ENCODE measurements around the gene OSBP2. TPM values are rescaled to one million over a fixed set of nuclear protein-coding genes. Genes with fewer than 3 reads are reported as not detected.

OSBP2 gene
- total and polyA plus RNA-seq, 10 of the 15 experiments (the other 5 are each of a cell fraction or from before 2014, with no cell fraction given) = 0.11 to 7.7 (median 3.6) TPM

DNA sequence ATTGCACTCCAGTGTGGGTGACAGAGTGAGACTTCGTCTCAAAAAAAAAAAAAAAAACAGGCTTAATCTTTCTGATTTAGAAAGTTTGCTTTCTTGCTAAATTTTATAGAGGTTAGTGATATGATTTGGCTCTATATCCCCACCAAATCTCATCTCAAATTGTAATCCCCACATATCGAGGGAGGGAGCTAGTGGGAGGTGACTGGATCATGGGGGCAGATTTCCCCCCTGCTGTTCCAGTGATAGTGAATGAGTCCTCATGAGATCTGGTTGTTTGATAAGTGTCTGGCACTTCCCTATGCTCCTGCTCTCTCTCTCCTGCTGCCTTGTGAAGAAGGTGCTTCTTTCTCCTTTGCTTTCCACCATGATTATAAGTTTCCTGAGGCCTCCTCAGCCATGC, 90.9 kb downstream of the OSBP2 start (continued):
- TF ChIP-seq CEBPB (IDR thresholded peaks at IDR 0.05; ENCODE audit: borderline replicate concordance in 1 of 2, low read depth in 2 of 2, low read length in 2 of 2) (no peak), SUPT20H (IDR thresholded peaks at IDR 0.05; ENCODE audit: borderline replicate concordance, control insufficient read depth, low read depth, low read length) (no peak), GABPA (IDR thresholded peaks at IDR 0.05; ENCODE audit: low read depth) (no peak)

DNA sequence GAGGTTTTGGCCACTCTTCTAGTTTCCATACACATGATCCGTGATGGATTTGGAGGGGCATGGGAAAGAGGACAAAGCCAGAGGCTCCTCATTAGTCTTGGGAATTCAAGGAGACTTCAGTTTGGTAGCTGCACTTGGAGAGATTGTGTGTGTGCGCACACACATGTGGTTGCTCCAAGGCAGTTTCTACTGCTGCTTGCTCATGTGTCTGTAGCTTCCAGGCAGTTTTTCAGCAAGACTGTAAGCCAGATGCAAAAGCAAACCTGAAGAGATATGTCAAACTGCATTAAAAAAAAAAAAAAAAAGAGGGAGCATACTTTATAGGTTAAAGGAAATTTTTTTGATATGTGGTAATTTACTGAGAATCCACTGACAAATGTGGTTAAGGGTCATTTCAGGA, 95.7 kb downstream of the OSBP2 start:
- FAIRE-seq = no peak

More for the DNA sequence above, 95.7 kb downstream of the OSBP2 start:
- TF ChIP-seq GABPA (IDR thresholded peaks at IDR 0.05; ENCODE audit: low read depth) (no peak), CEBPB (IDR thresholded peaks at IDR 0.05; ENCODE audit: borderline replicate concordance in 1 of 2, low read depth in 2 of 2, low read length in 2 of 2) (no peak), ETV6 (conservative IDR thresholded peaks at IDR 0.05 in 1 of 2, IDR thresholded peaks at IDR 0.05 in 1 of 2; ENCODE audit: borderline replicate concordance in 1 of 2, low read depth in 1 of 2) (no peak), HDGF (IDR thresholded peaks at IDR 0.05) (no peak), MTA3 (IDR thresholded peaks at IDR 0.05; ENCODE audit: borderline replicate concordance, low read length) (no peak), ZNF207 (IDR thresholded peaks at IDR 0.05; ENCODE audit: borderline replicate concordance) (no peak), RUNX3 (IDR thresholded peaks at IDR 0.05; ENCODE audit: low read length) (no peak), CREM (IDR thresholded peaks at IDR 0.05; ENCODE audit: low read depth) (no peak), EED (IDR thresholded peaks at IDR 0.05; ENCODE audit: low read depth) (no peak), SMARCA5 (IDR thresholded peaks at IDR 0.05) (no peak), NFXL1 (IDR thresholded peaks at IDR 0.05; ENCODE audit: borderline replicate concordance) (no peak)
- TF ChIP-seq, protein P1, sequence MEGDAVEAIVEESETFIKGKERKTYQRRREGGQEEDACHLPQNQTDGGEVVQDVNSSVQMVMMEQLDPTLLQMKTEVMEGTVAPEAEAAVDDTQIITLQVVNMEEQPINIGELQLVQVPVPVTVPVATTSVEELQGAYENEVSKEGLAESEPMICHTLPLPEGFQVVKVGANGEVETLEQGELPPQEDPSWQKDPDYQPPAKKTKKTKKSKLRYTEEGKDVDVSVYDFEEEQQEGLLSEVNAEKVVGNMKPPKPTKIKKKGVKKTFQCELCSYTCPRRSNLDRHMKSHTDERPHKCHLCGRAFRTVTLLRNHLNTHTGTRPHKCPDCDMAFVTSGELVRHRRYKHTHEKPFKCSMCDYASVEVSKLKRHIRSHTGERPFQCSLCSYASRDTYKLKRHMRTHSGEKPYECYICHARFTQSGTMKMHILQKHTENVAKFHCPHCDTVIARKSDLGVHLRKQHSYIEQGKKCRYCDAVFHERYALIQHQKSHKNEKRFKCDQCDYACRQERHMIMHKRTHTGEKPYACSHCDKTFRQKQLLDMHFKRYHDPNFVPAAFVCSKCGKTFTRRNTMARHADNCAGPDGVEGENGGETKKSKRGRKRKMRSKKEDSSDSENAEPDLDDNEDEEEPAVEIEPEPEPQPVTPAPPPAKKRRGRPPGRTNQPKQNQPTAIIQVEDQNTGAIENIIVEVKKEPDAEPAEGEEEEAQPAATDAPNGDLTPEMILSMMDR (IDR thresholded peaks at IDR 0.05 in 2 of 3, conservative IDR thresholded peaks at IDR 0.05 in 1 of 3; ENCODE audit: control insufficient read depth in 2 of 3, extremely low read depth in 1 of 3, insufficient read depth in 1 of 3, low read depth in 3 of 3, low read length in 3 of 3) = no peak
- TF ChIP-seq, protein P2, sequence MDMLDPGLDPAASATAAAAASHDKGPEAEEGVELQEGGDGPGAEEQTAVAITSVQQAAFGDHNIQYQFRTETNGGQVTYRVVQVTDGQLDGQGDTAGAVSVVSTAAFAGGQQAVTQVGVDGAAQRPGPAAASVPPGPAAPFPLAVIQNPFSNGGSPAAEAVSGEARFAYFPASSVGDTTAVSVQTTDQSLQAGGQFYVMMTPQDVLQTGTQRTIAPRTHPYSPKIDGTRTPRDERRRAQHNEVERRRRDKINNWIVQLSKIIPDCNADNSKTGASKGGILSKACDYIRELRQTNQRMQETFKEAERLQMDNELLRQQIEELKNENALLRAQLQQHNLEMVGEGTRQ (IDR thresholded peaks at IDR 0.05; ENCODE audit: borderline replicate concordance, low read depth, low read length) = no peak
- TF ChIP-seq, protein P3, sequence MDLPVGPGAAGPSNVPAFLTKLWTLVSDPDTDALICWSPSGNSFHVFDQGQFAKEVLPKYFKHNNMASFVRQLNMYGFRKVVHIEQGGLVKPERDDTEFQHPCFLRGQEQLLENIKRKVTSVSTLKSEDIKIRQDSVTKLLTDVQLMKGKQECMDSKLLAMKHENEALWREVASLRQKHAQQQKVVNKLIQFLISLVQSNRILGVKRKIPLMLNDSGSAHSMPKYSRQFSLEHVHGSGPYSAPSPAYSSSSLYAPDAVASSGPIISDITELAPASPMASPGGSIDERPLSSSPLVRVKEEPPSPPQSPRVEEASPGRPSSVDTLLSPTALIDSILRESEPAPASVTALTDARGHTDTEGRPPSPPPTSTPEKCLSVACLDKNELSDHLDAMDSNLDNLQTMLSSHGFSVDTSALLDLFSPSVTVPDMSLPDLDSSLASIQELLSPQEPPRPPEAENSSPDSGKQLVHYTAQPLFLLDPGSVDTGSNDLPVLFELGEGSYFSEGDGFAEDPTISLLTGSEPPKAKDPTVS (IDR thresholded peaks at IDR 0.05; ENCODE audit: low read depth, low read length) = no peak
- POLR2A ChIA-PET = no interaction called here
- H3K27ac ChIP-seq (ENCODE audit: control insufficient read depth, insufficient read depth) = no peak overlapping the region
- no peaks in the 10 kb centered on the region for H3K4me1 ChIP-seq (ENCODE audit: control insufficient read depth, insufficient read depth, low read length)
- H3K9me3 ChIP-seq (replicated peaks; ENCODE audit: control insufficient read depth, insufficient read depth, low read length) = no peaks in the 10 kb centered on the region
- RAD21 ChIA-PET (ENCODE audit: unreplicated experiment) = no interaction called here
- no peaks in the 10 kb centered on the region for H3K79me2 ChIP-seq (ENCODE audit: control insufficient read depth, insufficient read depth, low read length)
- no peak overlapping the region for H3K4me3 ChIP-seq
- CTCF ChIA-PET = no interaction called here
- no TSS peak for BruUV-seq (replicated peaks)
- H3K4me2 ChIP-seq (ENCODE audit: control insufficient read depth, insufficient read depth) = no peak overlapping the region
- H3K36me3 ChIP-seq (ENCODE audit: control insufficient read depth in 2 of 2, insufficient read depth in 2 of 2, low read length in 1 of 2) = no peaks in the 10 kb centered on the region
- no peaks in the 10 kb centered on the region for H4K20me1 ChIP-seq (ENCODE audit: control insufficient read depth, insufficient read depth)
- no peak overlapping the region for H3K9ac ChIP-seq (ENCODE audit: control insufficient read depth, insufficient read depth, low read length)
- WGBS (ENCODE audit: insufficient coverage, insufficient replicate concordance, low lambda C conversion rate, missing lambda C conversion rate) = 42% methylated on average over 2 of the region's 2 CpGs
- intact Hi-C loops (cut with micrococcal nuclease; ENCODE audit: unreplicated experiment) (no loop called here), in situ Hi-C loops (cut with MboI) (no loop called here)
- no peak for DNase-seq (ENCODE audit: low read depth, low spot score)
- H2AFZ ChIP-seq (ENCODE audit: control insufficient read depth, low read depth, low read length) = no peak overlapping the region
- ATAC-seq = no peak
- SMC1A ChIA-PET (ENCODE audit: uncharacterized antibody, unreplicated experiment) = interaction anchor here (0.8 kb wide), 1 partner anchor 13 kb away, joined by 3 read pairs; no protein-coding TSS in a partner anchor
- H3K27me3 ChIP-seq (replicated peaks in 1 of 2; ENCODE audit: control insufficient read depth in 2 of 2, insufficient read depth in 2 of 2, low read length in 1 of 2) = no peaks in the 10 kb centered on the region
